ENCODE measurements around the gene C11orf54. TPM values are rescaled to one million over a fixed set of nuclear protein-coding genes. Genes with fewer than 3 reads are reported as not detected.

The C11orf54 gene
- total RNA-seq, 2 experiments from 2014 or later, result 17.0 to 18.9 TPM

- no peak overlapping the region for H3K4me3 Mint-ChIP-seq
- H3K4me1 Mint-ChIP-seq (ENCODE audit: low read depth), result peaks cover 16% of the 10 kb centered on the region
These were observed 23.4 kb upstream of the C11orf54 start for GRCh38 chr11:93718057-93718563.

GRCh38 chr11:93719310-93719709 lies 22.2 kb upstream of the C11orf54 start:
- no peaks in the 10 kb centered on the region for H3K27me3 Mint-ChIP-seq
- intact Hi-C loops (cut with micrococcal nuclease), result no loop called here
- TF ChIP-seq CTCF (IDR thresholded peaks at IDR 0.05), result no peak
- H3K4me1 Mint-ChIP-seq (ENCODE audit: low read depth), result peaks cover 16% of the 10 kb centered on the region
- ChIA-PET CTCF (interaction anchor here (2.0 kb wide), 1 partner anchor 10 kb away, joined by 6 read pairs; no protein-coding TSS in a partner anchor), POLR2A (interaction anchor here (1.0 to 9.3 kb wide), 3 partner anchors 12 to 39 kb away, joined by 4 to 51 read pairs (median 4); no protein-coding TSS in a partner anchor)
- no peak overlapping the region for H3K4me3 Mint-ChIP-seq
- no peak for DNase-seq
- no peak for ATAC-seq
- peaks cover 56% of the 10 kb centered on the region for H3K36me3 Mint-ChIP-seq (ENCODE audit: low read depth)
- H3K9me3 Mint-ChIP-seq, result no peaks in the 10 kb centered on the region
- H3K27ac Mint-ChIP-seq, result no peak overlapping the region

More at GRCh38 chr11:93718057-93718563, 23.4 kb upstream of the C11orf54 start:
- Mint-ChIP-seq H3K9me3 (no peaks in the 10 kb centered on the region), H3K27ac (peak overlapping the region; percentile 41), H3K36me3 (ENCODE audit: low read depth) (peaks cover 60% of the 10 kb centered on the region), H3K27me3 (no peaks in the 10 kb centered on the region)
- DNase-seq (no peak), ATAC-seq (no peak)
- no peak for TF ChIP-seq CTCF (IDR thresholded peaks at IDR 0.05)
- intact Hi-C loops (cut with micrococcal nuclease), result no loop called here
- ChIA-PET POLR2A (interaction anchor here (0.8 to 9.3 kb wide), 3 partner anchors 9 to 22 kb away, joined by 4 to 51 read pairs (median 6); no protein-coding TSS in a partner anchor), CTCF (interaction anchor here (0.7 kb wide), 1 partner anchor 10 kb away, joined by 3 read pairs; no protein-coding TSS in a partner anchor)

- Mint-ChIP-seq H3K27ac (no peak overlapping the region), H3K4me1 (ENCODE audit: low read depth) (peaks cover 16% of the 10 kb centered on the region), H3K4me3 (no peak overlapping the region), H3K9me3 (no peaks in the 10 kb centered on the region), H3K36me3 (ENCODE audit: low read depth) (peaks cover 52% of the 10 kb centered on the region), H3K27me3 (no peaks in the 10 kb centered on the region)
- ChIA-PET POLR2A (no interaction called here), CTCF (interaction anchor here (2.0 kb wide), 1 partner anchor 9 kb away, joined by 6 read pairs; no protein-coding TSS in a partner anchor)
- ATAC-seq (no peak), DNase-seq (no peak)
- no peak for TF ChIP-seq CTCF (IDR thresholded peaks at IDR 0.05)
- intact Hi-C loops (cut with micrococcal nuclease), result no loop called here
These were observed 20.9 kb upstream of the C11orf54 start for GRCh38 chr11:93720522-93720921.

- intact Hi-C loops (cut with micrococcal nuclease), result no loop called here
- H3K27ac Mint-ChIP-seq, result no peak overlapping the region
- no peak for DNase-seq
- H3K4me1 Mint-ChIP-seq (ENCODE audit: low read depth), result peaks cover 4% of the 10 kb centered on the region
- H3K27me3 Mint-ChIP-seq, result no peaks in the 10 kb centered on the region
- no peak for TF ChIP-seq CTCF (IDR thresholded peaks at IDR 0.05)
- no peaks in the 10 kb centered on the region for H3K9me3 Mint-ChIP-seq
- CTCF ChIA-PET, result no interaction called here
- no peak overlapping the region for H3K4me3 Mint-ChIP-seq
- no peak for ATAC-seq
- H3K36me3 Mint-ChIP-seq (ENCODE audit: low read depth), result peaks cover 48% of the 10 kb centered on the region
- POLR2A ChIA-PET, result interaction anchor here (1.2 to 10.4 kb wide), 2 partner anchors 11 to 16 kb away, joined by 4 to 125 read pairs; partner anchors contain the start of genes C11orf54 and TAF1D
These were observed 17.4 kb upstream of the C11orf54 start for GRCh38 chr11:93724089-93724488.

GRCh38 chr11:93727985-93728791 lies 13.3 kb upstream of the C11orf54 start:
- no peaks in the 10 kb centered on the region for H3K27me3 Mint-ChIP-seq
- POLR2A ChIA-PET, result interaction anchor here (1.0 to 10.4 kb wide), 5 partner anchors 10 to 56 kb away, joined by 3 to 125 read pairs (median 4); partner anchors contain the start of genes C11orf54, MED17 and TAF1D

More at GRCh38 chr11:93727985-93728791, 13.3 kb upstream of the C11orf54 start:
- intact Hi-C loops (cut with micrococcal nuclease), result no loop called here
- H3K4me3 Mint-ChIP-seq, result no peak overlapping the region
- H3K36me3 Mint-ChIP-seq (ENCODE audit: low read depth), result peaks cover 67% of the 10 kb centered on the region
- DNase-seq, result no peak
- CTCF ChIA-PET, result no interaction called here
- ATAC-seq, result no peak
- H3K9me3 Mint-ChIP-seq, result no peaks in the 10 kb centered on the region
- peaks cover 11% of the 10 kb centered on the region for H3K4me1 Mint-ChIP-seq (ENCODE audit: low read depth)
- H3K27ac Mint-ChIP-seq, result peak overlapping the region; percentile 48
- TF ChIP-seq CTCF (IDR thresholded peaks at IDR 0.05), result no peak
